ENCODE data around the gene SGF29. TPM values are rescaled to one million over a fixed set of nuclear protein-coding genes. Genes with fewer than 3 reads are reported as not detected.
A peak's percentile ranks its signal among the peaks of the same experiment; 100 is the strongest.
"Not testable (repeated sequence)": the region's sequence is repeated elsewhere in the genome, so short reads cannot be mapped to it uniquely, and the experiment has no call there.

Gene SGF29
- total RNA-seq, 1 donor from 2014 or later = 19.8 TPM

GRCh38 chr16:28522792-28523191, 30.9 kb upstream of the SGF29 start:
- H3K9me3 ChIP-seq (ENCODE audit: control insufficient read depth in 3 of 3, low read length in 3 of 3) = no peaks in the 10 kb centered on the region
- no peak overlapping the region for H3K9ac ChIP-seq (ENCODE audit: low read depth in 1 of 3, low read length in 3 of 3)

GRCh38 chr16:28524681-28525171, 29.0 kb upstream of the SGF29 start:
- Histone ChIP-seq H3K27ac (ENCODE audit: low read depth, low read length) (no peak overlapping the region), H3K4me3 (ENCODE audit: low read length in 3 of 3) (no peak overlapping the region), H3K9ac (ENCODE audit: low read depth in 1 of 3, low read length in 3 of 3) (peak overlapping the region in 1 of 3 donors; percentile 40)

More at GRCh38 chr16:28522792-28523191, 30.9 kb upstream of the SGF29 start:
- Histone ChIP-seq H3K4me1 (ENCODE audit: control insufficient read depth in 3 of 3, insufficient read depth in 3 of 3, low read length in 3 of 3) (no peaks in the 10 kb centered on the region), H3K4me3 (ENCODE audit: low read length in 3 of 3) (no peak overlapping the region), H3K27me3 (ENCODE audit: control insufficient read depth in 3 of 3, insufficient read depth in 3 of 3, low read length in 3 of 3) (no peaks in the 10 kb centered on the region), H3K36me3 (ENCODE audit: control insufficient read depth in 3 of 3, insufficient read depth in 3 of 3, low read length in 3 of 3) (no peaks in the 10 kb centered on the region), H3K27ac (ENCODE audit: low read depth, low read length) (no peak overlapping the region)

DNA sequence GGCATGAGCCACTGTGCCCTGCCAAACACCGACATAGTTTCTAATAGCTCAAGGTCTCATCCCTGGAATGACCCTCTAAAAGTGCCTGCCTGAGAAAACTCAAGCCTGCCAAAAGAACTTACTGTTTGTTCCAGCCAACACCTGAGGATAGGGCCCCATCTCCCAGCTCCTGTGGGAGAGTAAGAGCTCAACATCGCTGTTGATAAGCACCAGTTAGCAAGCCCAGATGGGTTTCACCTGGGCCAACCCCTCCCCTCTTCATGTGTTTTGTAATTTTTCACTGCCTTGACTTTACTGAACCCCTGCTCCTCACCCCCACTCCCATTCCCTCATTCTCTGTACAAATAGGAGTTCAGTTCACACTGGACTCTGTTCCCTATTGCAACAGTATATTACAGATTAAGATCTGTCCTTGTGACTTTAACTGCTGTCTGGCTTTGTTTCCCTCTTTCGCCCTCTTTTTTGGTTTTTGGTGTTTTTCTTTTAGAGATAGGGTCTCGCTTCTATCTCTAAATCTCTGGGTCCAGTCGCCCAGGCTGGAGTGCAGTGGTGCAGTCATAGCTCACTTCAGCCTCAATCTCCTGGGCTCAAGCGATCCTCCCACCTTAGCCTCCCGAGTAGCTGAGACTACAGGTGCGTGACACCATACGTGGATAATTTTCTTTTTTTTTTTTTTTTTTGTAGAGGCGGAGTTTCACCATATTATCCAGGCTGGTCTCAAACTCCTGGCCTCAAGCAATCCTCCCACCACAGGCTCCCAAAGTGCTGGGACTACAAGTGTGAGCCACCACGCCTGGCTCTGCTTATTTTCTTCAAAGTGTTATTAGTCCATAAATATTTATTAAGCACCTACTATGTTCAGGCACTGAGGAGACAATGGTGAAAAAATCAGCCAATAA, 27.3 kb upstream of the SGF29 start:
- H3K27ac ChIP-seq (ENCODE audit: low read depth, low read length) = no peak overlapping the region

More at GRCh38 chr16:28524681-28525171, 29.0 kb upstream of the SGF29 start:
- H3K36me3 ChIP-seq (ENCODE audit: control insufficient read depth in 3 of 3, insufficient read depth in 3 of 3, low read length in 3 of 3) = no peaks in the 10 kb centered on the region
- H3K9me3 ChIP-seq (ENCODE audit: control insufficient read depth in 3 of 3, low read length in 3 of 3) = no peaks in the 10 kb centered on the region
- no peaks in the 10 kb centered on the region for H3K4me1 ChIP-seq (ENCODE audit: control insufficient read depth in 3 of 3, insufficient read depth in 3 of 3, low read length in 3 of 3)
- no peaks in the 10 kb centered on the region for H3K27me3 ChIP-seq (ENCODE audit: control insufficient read depth in 3 of 3, insufficient read depth in 3 of 3, low read length in 3 of 3)

GRCh38 chr16:28527100-28527785, 26.5 kb upstream of the SGF29 start:
- not testable (repeated sequence) for H3K27me3 ChIP-seq (ENCODE audit: control insufficient read depth in 3 of 3, insufficient read depth in 3 of 3, low read length in 3 of 3); H3K4me3 ChIP-seq (ENCODE audit: low read length in 3 of 3); H3K9ac ChIP-seq (ENCODE audit: low read depth in 1 of 3, low read length in 3 of 3); H3K4me1 ChIP-seq (ENCODE audit: control insufficient read depth in 3 of 3, insufficient read depth in 3 of 3, low read length in 3 of 3); H3K9me3 ChIP-seq (ENCODE audit: control insufficient read depth in 3 of 3, low read length in 3 of 3); H3K36me3 ChIP-seq (ENCODE audit: control insufficient read depth in 3 of 3, insufficient read depth in 3 of 3, low read length in 3 of 3); H3K27ac ChIP-seq (ENCODE audit: low read depth, low read length)

More for the DNA sequence above, 27.3 kb upstream of the SGF29 start:
- no peak overlapping the region for H3K9ac ChIP-seq (ENCODE audit: low read depth in 1 of 3, low read length in 3 of 3)
- no peaks in the 10 kb centered on the region for H3K27me3 ChIP-seq (ENCODE audit: control insufficient read depth in 3 of 3, insufficient read depth in 3 of 3, low read length in 3 of 3)
- H3K4me1 ChIP-seq (ENCODE audit: control insufficient read depth in 3 of 3, insufficient read depth in 3 of 3, low read length in 3 of 3) = no peaks in the 10 kb centered on the region
- no peaks in the 10 kb centered on the region for H3K9me3 ChIP-seq (ENCODE audit: control insufficient read depth in 3 of 3, low read length in 3 of 3)
- H3K4me3 ChIP-seq (ENCODE audit: low read length in 3 of 3) = no peak overlapping the region
- H3K36me3 ChIP-seq (ENCODE audit: control insufficient read depth in 3 of 3, insufficient read depth in 3 of 3, low read length in 3 of 3) = no peaks in the 10 kb centered on the region

GRCh38 chr16:28527985-28528384, 25.7 kb upstream of the SGF29 start:
- Histone ChIP-seq H3K4me3 (ENCODE audit: low read length in 3 of 3) (no peak overlapping the region), H3K9me3 (ENCODE audit: control insufficient read depth in 3 of 3, low read length in 3 of 3) (no peaks in the 10 kb centered on the region), H3K9ac (ENCODE audit: low read depth in 1 of 3, low read length in 3 of 3) (no peak overlapping the region), H3K27me3 (ENCODE audit: control insufficient read depth in 3 of 3, insufficient read depth in 3 of 3, low read length in 3 of 3) (no peaks in the 10 kb centered on the region), H3K4me1 (ENCODE audit: control insufficient read depth in 3 of 3, insufficient read depth in 3 of 3, low read length in 3 of 3) (peaks cover 5 to 11% (median 6%) of the 10 kb centered on the region in 3 donors), H3K36me3 (ENCODE audit: control insufficient read depth in 3 of 3, insufficient read depth in 3 of 3, low read length in 3 of 3) (no peaks in the 10 kb centered on the region), H3K27ac (ENCODE audit: low read depth, low read length) (no peak overlapping the region)

- Histone ChIP-seq H3K27me3 (ENCODE audit: control insufficient read depth in 3 of 3, insufficient read depth in 3 of 3, low read length in 3 of 3) (no peaks in the 10 kb centered on the region), H3K9ac (ENCODE audit: low read depth in 1 of 3, low read length in 3 of 3) (no peak overlapping the region), H3K4me1 (ENCODE audit: control insufficient read depth in 3 of 3, insufficient read depth in 3 of 3, low read length in 3 of 3) (peaks cover 6 to 11% (median 6%) of the 10 kb centered on the region in 3 donors), H3K27ac (ENCODE audit: low read depth, low read length) (no peak overlapping the region), H3K9me3 (ENCODE audit: control insufficient read depth in 3 of 3, low read length in 3 of 3) (no peaks in the 10 kb centered on the region), H3K4me3 (ENCODE audit: low read length in 3 of 3) (no peak overlapping the region), H3K36me3 (ENCODE audit: control insufficient read depth in 3 of 3, insufficient read depth in 3 of 3, low read length in 3 of 3) (no peaks in the 10 kb centered on the region)
Measured at GRCh38 chr16:28528463-28528867, 25.3 kb upstream of the SGF29 start.

GRCh38 chr16:28529124-28529523, 24.6 kb upstream of the SGF29 start:
- Histone ChIP-seq H3K9ac (ENCODE audit: low read depth in 1 of 3, low read length in 3 of 3) (no peak overlapping the region), H3K27ac (ENCODE audit: low read depth, low read length) (no peak overlapping the region), H3K27me3 (ENCODE audit: control insufficient read depth in 3 of 3, insufficient read depth in 3 of 3, low read length in 3 of 3) (no peaks in the 10 kb centered on the region)

GRCh38 chr16:28531777-28532744, 21.7 kb upstream of the SGF29 start:
- Histone ChIP-seq H3K9me3 (ENCODE audit: control insufficient read depth in 3 of 3, low read length in 3 of 3) (no peaks in the 10 kb centered on the region), H3K9ac (ENCODE audit: low read depth in 1 of 3, low read length in 3 of 3) (peak overlapping the region in 1 of 3 donors; percentile 30), H3K27ac (ENCODE audit: low read depth, low read length) (peak overlapping the region; percentile 9), H3K4me1 (ENCODE audit: control insufficient read depth in 3 of 3, insufficient read depth in 3 of 3, low read length in 3 of 3) (peaks cover 9 to 30% (median 9%) of the 10 kb centered on the region in 3 donors), H3K36me3 (ENCODE audit: control insufficient read depth in 3 of 3, insufficient read depth in 3 of 3, low read length in 3 of 3) (peaks cover 0 to 4% (median 1%) of the 10 kb centered on the region in 3 donors), H3K27me3 (ENCODE audit: control insufficient read depth in 3 of 3, insufficient read depth in 3 of 3, low read length in 3 of 3) (no peaks in the 10 kb centered on the region), H3K4me3 (ENCODE audit: low read length in 3 of 3) (no peak overlapping the region)

More at GRCh38 chr16:28529124-28529523, 24.6 kb upstream of the SGF29 start:
- peaks cover 6 to 13% (median 6%) of the 10 kb centered on the region in 3 donors for H3K4me1 ChIP-seq (ENCODE audit: control insufficient read depth in 3 of 3, insufficient read depth in 3 of 3, low read length in 3 of 3)
- H3K9me3 ChIP-seq (ENCODE audit: control insufficient read depth in 3 of 3, low read length in 3 of 3) = no peaks in the 10 kb centered on the region
- H3K36me3 ChIP-seq (ENCODE audit: control insufficient read depth in 3 of 3, insufficient read depth in 3 of 3, low read length in 3 of 3) = no peaks in the 10 kb centered on the region
- no peak overlapping the region for H3K4me3 ChIP-seq (ENCODE audit: low read length in 3 of 3)

GRCh38 chr16:28532940-28533647, 20.6 kb upstream of the SGF29 start:
- peaks cover 3 to 6% (median 4%) of the 10 kb centered on the region in 3 donors for H3K36me3 ChIP-seq (ENCODE audit: control insufficient read depth in 3 of 3, insufficient read depth in 3 of 3, low read length in 3 of 3)
- peak overlapping the region in 1 of 3 donors; percentile 14 for H3K4me3 ChIP-seq (ENCODE audit: low read length in 3 of 3)
- H3K9ac ChIP-seq (ENCODE audit: low read depth in 1 of 3, low read length in 3 of 3) = no peak overlapping the region
- no peaks in the 10 kb centered on the region for H3K27me3 ChIP-seq (ENCODE audit: control insufficient read depth in 3 of 3, insufficient read depth in 3 of 3, low read length in 3 of 3)
- H3K9me3 ChIP-seq (ENCODE audit: control insufficient read depth in 3 of 3, low read length in 3 of 3) = no peaks in the 10 kb centered on the region
- H3K27ac ChIP-seq (ENCODE audit: low read depth, low read length) = no peak overlapping the region
- H3K4me1 ChIP-seq (ENCODE audit: control insufficient read depth in 3 of 3, insufficient read depth in 3 of 3, low read length in 3 of 3) = peaks cover 17 to 39% (median 19%) of the 10 kb centered on the region in 3 donors

All from skeletal muscle tissue (tissue), 4 donors.